Measurements from ENCODE around the gene SGMS2. TPM values are rescaled to one million over a fixed set of nuclear protein-coding genes. Genes with fewer than 3 reads are reported as not detected.

SGMS2 gene
- total RNA-seq (2022; extraction: Qiagen RNA extraction; ENCODE audit: low read depth): 17.9 to 28.0 TPM (median 21.9 TPM) in 5 replicates

DNA sequence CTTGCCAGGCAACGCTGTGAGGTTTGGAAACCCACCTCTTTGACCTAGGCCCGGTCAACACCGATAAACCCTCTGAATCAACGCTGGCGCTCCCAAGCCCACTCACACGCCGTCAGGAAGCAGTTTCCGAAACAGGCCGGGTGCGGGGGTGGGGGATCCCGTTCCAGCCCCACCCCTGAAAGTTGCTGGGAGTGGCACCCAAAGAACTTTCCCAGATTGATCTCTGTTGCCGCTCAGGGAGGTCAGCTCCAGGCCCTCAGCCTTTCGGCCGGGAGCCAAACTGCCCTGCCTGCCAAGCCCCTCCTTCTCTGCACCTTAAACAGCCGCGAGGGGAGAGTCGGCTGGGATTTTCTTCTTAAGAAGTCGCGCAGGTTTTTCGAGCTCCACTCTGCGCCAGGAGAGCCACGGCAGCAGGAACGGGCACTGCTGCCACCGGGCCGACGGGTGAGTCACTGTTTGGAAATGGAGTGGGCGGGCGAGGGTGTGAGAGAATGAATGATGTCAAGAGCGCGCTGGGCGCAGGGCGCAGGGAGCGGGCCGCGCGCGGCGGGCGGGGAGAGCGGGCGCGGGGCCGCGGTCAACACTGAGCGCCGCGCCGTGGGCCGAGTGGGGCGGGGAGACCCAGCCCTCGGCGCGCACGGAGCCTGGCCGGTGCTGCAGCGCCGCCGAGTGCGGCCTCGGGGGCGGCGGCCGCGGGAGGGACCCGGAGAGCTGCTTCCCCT is at the start of gene SGMS2:
Gene SGMS2, plus strand, starts transcription at position 583 of the 722 bp plus-strand sequence. CDS start 70,622 bp downstream, outside the sequence.

DNA sequence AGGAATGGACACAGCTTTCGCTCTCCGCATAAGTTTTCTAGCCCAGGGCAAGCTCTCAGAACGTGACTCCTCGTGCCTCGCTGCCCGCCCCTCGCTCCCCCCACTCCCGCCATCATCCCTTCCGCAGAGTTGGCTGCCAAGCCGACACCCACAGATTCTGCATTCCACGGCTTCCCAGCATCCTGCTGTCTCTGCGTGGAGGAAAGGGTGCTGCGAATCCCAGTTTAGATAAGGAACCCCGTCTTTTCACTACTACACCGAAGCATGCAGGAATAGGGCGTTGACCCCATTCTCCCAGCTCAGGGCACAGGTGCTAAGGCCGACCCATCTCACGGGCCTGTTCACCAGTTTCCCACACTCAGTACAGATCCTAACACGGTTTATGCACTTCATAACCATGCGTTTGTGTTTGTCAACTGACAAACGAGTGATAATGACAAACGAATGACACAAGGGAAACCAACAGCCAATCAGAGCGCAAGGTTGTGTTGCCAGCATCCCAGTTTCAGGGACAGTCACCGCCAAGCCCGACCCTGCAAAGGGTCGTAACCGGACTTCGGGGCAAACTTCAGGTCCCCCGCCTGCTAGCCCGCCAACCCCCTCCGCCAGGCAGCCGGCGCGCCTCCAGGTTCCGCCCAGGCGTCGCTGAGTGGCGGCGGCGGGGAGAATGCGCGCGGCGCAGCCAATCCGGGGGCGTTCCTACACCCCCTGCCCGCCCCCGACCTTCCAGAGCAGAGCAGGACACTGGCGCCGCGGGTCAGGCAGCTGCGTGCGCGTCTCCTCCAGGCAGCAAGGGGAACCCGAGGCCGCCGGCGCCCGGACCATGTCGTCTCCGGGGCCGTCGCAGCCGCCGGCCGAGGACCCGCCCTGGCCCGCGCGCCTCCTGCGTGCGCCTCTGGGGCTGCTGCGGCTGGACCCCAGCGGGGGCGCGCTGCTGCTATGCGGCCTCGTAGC is 106.4 kb downstream of the SGMS2 start, which contains the start of gene CYP2U1:
Gene CYP2U1, plus strand, starts transcription at position 729 of the 954 bp plus-strand sequence. Its CDS starts 95 bp downstream, at position 824.

Other genes starting within 250 kb of the SGMS2 start
- 25.0 to 32.4 TPM (median 31.0 TPM) in 5 replicates for gene PAPSS1, start 104.7 kb upstream of the SGMS2 start, total RNA-seq (2022; extraction: Qiagen RNA extraction; ENCODE audit: low read depth)
- 1.4 to 2.0 TPM (median 1.7 TPM) in 5 replicates for gene CYP2U1, start 106.6 kb downstream of the SGMS2 start, total RNA-seq (2022; extraction: Qiagen RNA extraction; ENCODE audit: low read depth)
- gene HADH, start 165.0 kb downstream of the SGMS2 start, total RNA-seq (2022; extraction: Qiagen RNA extraction; ENCODE audit: low read depth): 21.4 to 26.7 TPM (median 25.7 TPM) in 5 replicates